CD4-positive, alpha-beta T cell treated with Interleukin-15 for 1 hour (primary cell): ENCODE measurements around the gene PRKG1.
"Not testable (repeated sequence)": the region's sequence is repeated elsewhere in the genome, so short reads cannot be mapped to it uniquely, and the experiment has no call there.

ENCODE experiments used
- DNase-seq: peaks from one replicate; pipeline ENCODE4 v3.0.0-alpha.2; 2020

The PRKG1 gene

DNA sequence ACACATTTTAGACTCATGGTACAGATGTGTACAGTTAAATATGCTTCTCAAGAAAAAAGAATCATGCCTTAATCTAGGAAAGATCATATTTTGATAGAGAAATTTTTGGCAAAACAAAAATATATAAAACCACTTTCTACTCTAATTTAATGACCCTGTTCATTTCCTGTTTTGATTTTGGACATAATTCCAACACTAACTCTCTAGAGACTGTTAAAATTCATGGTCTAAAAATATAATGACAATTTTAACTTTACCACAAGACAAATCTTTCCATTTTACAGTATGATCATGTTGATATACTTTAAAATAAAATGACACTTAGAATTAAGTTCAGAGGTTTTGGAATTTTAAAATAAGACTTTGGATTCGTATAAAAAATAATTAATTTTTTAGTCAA is 45.2 kb downstream of the PRKG1 start:
- no peak for DNase-seq

DNA sequence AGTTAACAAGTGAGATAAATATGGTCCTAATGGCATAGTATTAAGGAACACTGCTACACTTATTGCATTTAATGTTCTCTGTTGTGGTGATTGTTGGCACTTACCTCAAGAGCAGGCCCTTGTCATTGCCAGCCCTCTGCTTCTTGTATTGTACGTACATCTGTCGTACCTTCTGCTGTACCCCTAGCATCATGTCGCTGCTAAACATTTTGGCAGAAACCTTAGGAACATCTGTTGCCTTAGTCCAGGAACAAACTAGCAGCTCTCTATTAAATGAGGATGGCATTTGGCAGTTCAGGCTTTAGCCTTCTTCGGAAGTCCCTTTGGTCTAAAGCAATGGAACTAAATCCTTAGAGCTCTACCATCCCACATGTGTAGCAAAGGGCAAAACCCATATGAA is 47.6 kb downstream of the PRKG1 start:
- no peak for DNase-seq

DNA sequence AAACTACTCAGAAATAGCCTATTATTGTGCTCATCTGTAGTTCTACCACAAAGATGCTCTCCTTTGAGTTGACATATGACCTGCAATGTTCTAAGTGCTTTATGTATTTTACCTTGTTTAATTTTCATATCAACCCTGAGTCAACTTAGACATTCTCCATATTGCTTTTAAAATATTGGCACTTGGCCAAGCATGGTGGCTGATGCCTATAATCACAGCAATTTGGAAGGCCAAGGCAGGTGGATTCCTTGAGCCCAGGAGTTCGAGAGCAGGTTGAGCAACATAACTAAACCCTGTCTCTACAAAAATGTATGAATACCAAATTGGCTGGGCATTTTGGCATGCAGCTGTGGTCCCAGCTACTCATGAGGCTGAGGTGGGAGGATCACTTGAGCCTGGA is 50.6 kb downstream of the PRKG1 start:
- no peak for DNase-seq

DNA sequence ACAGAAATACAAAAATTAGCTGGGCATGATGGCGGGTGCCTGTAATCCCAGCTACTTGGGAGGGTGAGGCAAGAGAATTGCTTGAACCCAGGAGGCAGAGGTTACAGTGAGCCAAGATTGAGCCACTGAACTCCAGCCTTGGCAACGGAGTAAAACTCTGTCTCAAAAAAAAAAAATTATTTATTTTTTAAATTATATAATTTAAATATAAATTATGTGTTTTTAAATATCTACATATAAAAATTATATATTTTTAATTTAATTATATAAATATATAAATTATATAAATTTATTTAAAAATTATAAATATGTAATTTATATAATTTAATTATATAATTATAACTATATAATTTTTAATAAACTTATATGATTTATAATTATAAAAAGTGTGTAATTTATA is 51.2 kb downstream of the PRKG1 start:
- no peak for DNase-seq

DNA sequence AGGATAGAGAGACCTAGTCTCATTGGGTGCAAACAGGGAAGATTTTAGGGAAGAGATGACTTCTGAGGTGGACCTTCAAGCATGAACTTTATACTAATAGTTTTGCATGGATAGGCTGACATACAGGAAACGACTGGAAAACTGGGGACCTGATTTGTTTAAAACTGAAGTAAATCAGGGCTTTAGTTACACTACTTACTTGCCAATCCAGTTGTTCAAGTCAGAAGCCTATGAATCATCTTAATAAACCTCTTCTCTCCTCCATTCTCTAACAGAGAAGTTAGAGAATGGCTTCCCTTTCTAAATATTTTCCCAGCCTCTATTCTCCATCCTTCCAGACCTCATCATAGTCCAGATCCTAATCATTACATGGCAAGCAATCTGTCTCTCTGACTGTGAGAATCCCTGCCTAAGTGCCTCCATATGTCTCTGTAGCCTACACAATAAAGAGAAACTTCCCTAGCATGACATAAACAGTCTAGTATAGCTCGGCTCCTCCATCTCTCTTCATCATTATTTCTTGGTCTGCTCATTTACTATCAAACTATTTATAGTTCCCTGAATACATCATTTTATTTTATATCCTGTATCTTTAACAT is 55.8 kb downstream of the PRKG1 start:
- DNase-seq, result no peak

DNA sequence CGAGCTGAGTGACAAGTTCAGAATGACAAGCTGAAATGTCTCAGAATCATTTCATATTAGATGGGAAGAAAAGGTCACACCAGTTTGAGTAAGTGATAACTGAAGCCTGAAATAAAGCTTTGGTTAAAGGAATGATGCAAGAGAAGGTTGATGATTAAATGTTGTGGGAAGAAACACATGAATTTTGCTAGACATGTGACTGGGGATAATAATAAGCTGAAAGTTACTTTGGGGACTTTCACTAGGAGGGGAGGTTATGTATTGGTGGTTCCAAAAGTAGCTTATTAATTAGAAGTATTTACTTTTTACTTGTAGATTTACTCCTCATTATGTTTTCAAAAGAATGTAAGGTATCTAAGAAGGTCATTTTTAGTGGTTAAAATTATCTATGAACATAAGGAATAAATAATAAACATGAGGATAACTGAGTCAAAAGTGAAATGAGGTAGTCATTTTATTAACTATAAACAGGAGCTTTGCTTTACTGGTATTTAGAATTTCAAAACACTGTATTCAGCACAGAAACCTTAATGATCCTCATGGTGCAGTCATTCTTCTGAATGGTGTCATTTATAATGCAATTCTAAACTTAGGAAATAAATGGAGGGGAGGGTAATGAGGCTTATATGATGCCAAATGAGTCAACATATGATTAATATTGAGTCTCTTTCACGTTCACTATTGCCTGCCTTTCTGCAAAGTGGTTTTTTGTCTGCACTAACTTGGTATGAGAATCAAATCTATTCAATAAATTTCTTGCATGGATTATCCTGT is 63.7 kb downstream of the PRKG1 start:
- no peak for DNase-seq

DNA sequence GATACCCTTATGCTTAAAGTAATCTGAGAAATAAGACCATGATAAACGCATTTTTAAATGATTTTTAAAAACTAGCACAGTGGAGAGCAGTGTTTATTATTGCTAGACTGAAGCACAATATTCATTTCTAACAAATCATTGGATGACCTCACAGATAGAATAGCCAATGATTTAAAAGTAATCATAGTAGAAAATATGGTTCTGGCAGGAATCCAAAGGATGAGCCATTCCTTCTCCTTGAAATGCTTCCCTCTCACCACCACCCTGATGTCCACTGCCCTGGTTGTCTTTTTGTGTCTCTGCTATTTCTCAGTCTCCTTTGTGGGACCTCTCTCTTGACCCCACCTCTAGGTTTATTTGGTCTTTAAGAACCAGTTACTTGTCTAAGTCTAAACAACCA is 64.9 kb downstream of the PRKG1 start:
- DNase-seq, result no peak

DNA sequence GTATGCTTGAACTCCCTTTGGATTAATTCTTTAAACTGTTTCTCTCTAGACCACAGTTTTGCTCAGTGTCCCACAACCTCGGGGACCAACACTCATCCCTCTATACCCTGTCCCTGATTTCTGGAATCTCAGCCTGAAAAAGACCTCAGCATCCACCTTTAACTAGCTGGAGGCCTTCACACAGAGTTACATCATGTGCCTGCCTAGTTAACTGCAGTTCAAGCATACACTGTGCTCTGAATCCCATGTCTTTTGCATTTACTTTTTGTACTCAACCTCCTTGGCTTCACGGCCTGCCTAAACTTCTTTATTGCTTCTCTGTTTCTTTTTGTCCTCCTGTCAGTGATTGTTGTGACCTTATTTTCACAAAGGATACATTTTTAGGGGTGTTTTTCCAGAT is 66.7 kb downstream of the PRKG1 start:
- no peak for DNase-seq

DNA sequence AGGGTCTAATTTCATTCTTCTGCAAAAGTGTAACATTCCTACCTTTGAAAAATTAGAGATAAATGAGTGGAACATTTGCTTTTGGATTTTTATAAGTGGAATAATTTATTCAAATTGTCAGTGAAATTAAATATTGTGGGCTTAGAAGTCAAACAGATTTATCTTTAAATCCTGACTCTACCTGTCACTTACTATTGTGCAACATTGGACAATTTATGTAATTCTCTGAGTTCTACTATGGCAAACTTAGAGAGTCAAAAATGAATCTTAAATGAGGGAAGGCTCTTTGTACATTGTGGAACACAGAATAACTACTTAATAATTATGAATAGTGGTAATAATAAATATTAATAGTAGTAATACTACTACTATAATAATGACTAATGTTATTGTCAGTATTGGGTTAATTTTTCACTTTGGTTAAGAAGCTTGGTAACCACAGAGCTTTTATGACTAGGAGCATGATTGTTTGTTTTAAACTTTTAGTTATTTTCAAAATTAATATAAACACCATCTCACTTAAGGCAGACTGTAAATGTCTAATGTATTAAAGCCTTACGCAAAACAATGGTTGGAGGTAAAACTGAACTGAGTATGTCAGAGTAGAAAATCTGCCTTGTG is 70.0 kb downstream of the PRKG1 start:
- DNase-seq, result no peak

DNA sequence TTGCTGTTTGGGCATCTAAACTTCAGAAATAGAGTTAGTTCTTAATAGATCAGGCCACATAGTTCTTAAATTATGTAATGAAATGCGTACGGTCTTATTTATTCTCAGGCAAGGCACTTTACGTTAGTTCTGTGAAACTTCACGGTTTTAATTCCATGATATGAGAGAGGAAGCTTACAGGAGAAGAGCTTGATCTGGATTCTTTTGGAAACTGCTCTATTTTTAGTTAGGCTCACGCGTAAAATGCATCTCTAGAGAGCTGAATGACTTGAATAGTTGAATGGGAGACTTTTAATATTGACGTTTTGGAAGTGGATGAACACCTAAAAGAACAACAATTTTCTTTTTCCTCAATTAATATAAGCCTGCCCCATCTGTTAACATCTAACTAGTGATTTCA is 71.1 kb downstream of the PRKG1 start:
- DNase-seq, result no peak

DNA sequence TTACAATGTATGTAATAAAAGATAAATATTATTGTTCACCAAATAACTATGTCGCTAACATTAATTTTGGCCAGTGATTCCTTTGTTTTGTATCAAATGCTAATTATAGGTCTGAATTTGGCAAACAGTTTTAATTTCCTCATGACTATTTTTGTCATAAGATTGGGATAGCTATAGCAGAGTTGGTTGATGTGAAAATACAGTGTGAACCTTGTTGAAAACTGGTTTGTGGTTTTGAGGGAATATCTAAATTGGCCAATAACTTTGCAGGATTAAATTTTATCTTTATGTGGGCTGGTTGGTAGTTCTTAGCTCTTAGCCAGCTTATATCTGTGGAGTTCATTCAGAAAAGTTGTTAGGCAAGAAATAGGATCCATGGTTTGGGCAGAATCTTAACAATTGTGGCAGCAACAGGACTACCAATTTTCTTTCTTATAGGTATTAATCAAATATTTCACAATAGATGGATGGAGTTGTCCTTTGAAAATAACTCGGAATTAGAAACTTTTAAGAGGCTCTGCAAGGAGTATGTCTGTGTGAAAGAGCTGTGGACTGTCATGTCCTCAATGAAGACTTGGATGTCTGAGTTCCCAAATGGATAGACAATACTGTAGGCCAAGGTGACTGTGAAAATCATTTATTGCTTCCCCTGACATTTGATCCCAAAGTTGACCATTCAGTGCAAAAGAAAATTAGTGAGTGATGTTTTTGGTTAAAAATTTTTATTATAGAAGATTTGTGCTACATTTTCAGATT is 73.5 kb downstream of the PRKG1 start:
- DNase-seq, result no peak

DNA sequence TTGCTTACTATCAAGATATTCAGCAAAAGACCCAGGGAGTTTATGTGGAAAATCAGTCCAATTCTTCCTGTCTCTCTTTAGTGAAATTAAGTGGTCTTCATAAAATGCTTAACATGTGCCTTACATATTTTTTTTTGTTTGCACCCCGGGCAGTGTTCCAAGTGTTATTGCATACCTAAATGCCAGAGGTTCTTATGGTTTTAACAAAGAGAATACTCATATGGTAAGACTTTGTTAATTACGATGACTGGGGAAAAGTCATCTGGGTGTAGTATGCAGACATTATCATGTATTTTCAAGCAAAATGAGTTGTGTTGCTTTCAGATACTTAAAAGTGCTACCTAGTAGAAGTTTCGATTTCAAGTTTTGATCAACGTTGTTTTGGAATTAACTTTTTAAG is 82.6 kb downstream of the PRKG1 start:
- no peak for DNase-seq

DNA sequence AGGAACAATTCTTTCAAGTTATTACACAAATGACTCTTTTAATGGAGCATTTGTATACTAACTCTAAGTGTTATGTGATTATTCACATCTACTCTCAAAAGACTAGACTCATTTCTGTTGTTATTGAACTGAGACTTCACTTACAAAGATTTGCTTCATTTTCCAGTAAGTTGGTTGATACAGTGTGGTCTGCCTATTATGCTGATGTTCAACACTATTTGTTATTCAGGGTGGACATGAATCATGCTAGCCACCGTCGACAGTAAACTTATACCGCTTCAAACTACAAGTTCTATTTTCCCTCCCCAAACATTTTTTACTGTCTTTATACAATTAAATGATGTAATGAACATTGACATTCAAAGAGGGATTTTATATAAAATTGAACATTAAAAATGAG is 84.5 kb downstream of the PRKG1 start:
- no peak for DNase-seq

DNA sequence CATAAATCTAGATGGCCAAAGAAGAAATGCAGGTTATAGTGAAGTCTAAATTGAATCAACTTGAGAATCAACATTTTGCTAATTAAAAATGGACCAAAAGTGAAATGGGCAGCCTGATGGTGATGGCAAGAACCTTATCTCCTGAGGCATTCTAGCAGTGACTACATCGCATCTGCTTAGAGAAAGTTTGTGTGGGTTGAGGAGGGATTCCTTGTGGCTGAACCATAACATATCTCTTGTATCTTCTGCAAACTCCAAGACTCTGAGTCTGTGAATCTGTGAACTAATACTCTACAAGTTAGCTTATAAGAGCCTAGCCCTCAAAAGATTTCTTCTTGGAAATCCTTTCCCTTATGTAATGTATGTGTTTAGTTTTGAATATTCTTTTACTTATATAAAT is 85.6 kb downstream of the PRKG1 start:
- DNase-seq, result no peak

DNA sequence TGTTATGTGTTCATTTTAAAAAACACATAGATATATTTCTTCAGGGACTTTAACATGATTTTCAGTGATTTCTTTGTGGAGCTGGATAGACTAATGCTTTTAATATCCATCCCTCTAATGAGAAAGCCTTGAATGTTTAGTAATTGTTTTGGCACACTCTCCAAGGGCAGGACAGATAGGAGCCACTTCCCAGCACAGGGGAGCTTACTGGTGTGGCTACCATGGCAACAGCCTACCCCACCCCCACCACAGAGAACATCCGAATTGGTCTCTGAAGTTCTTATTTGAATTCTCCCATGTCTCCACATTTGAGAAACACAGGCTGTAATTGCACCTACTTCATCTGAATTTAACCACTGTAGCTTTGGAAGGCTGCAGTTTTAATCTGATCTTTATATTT is 87.7 kb downstream of the PRKG1 start:
- DNase-seq, result no peak

DNA sequence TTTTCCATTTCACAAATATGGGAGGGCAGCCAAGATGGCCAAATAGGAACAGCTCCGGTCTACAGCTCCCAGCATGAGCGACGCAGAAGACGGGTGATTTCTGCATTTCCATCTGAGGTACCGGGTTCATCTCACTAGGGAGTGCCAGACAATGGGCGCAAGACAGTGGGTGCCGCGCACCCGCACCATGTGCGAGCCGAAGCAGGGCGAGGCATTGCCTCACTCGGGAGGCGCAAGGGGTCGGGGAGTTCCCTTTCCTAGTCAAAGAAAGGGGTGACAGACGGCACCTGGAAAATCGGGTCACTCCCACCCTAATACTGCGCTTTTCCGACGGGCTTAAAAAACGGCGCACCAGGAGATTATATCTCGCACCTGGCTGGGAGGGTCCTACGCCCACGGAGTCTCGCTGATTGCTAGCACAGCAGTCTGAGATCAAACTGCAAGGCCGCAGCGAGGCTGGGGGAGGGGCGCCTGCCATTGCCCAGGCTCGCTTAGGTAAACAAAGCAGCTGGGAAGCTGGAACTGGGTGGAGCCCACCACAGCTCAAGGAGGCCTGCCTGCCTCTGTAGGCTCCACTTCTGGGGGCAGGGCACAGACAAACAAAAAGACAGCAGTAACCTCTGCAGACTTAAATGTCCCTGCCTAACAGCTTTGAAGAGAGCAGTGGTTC is 89.2 kb downstream of the PRKG1 start:
- not testable (repeated sequence) for DNase-seq

DNA sequence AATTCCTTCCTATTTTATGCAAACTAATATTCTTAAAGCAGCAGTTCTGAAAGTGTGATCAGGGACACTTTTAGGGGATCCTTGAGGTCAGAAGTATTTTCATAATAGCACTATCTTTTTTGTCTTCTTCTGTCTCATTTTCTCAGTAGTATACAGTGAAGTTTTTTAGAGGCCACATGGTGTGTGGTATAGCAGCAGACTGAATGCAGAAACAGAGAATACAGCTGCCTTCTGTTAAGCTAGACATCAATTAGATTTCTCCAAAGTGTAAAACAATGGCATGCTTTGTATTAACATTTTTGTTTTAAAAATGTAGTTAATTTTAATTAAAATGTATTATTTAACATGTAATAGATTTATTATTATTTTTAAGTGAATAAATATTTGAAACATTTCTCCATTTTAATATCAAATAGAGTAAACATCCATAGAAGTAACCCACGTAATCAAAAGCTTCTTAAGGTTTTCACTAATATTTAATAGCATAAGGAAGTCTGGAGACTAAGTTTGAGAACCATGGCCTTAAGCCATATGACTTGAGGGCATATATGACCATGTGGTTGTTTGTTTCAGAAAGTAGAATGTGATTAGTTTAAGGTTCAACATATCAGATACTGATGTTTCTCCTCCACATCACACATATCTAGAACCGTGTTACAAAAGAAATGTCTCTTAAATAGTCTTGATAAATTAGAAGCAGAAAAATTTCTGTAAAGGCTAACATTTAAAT is 94.0 kb downstream of the PRKG1 start:
- DNase-seq, result no peak

DNA sequence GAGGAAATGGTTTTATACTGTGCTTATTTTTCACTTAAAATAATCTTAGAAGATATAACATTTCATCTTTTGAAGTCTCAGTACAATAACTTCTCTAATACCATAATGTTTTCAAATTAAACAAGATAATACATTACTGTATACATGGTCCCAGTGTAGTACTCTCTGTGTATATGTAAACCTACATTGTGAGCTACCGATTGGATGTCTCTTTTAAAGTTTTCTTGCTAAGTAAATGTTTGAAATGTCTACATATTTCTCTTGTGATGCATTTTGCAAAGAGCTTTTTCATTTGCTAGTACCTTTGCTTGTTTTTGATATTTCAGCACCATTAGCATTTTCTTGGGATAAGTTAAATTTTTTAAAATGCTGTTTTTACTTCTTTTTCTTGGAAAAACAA is 94.8 kb downstream of the PRKG1 start:
- no peak for DNase-seq

DNA sequence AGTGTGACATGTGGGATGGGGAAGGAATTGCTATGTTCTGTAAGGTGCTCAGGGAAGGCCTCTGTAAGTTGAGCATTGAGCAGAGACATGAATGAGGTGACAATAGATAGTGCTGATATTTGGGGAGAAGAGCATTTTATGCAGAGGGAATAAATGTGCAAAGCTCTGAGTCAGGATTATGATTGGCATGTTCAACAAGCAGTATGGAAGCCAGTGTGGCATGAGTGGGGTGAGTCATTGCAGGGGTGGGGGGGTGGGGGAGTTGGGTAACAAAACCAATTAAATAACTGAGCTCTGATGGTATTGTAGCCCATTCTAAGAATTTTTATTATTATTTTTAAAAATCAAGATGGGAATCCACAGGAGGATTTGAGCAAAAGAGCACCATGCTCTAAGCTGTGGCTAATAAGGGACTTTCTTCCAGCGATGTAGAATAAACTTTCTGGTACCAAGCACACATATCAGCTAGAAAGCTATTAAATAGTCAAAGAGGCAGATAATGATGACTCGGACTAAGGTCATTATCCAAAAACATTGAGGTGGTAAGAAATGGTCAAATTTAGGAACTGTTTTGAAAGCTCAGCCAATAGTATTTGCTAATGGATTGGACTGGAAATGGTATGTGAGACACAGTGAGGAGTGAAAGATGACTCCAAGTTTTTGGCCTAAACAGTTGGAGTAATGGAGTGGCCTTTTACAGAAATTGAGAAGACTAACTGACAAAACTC is 96.4 kb downstream of the PRKG1 start:
- DNase-seq, result no peak

DNA sequence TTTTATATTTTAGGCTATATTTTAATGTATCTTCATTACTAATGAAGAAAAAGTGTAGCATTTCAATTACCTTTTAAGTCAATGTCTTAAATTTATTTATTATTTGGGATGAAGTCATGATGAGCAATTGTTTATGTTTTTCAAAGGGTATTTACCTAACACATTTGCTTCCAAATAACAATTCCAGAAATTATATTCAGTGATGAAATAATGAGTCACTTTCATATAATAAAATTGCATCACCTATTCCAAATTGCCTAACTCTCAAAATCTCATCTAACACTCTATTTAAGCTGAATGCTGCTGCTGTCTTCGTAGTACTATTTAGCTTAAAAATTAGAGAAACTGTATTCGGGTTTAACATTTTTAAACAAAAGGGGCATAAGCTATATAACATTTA is 97.7 kb downstream of the PRKG1 start:
- no peak for DNase-seq

DNA sequence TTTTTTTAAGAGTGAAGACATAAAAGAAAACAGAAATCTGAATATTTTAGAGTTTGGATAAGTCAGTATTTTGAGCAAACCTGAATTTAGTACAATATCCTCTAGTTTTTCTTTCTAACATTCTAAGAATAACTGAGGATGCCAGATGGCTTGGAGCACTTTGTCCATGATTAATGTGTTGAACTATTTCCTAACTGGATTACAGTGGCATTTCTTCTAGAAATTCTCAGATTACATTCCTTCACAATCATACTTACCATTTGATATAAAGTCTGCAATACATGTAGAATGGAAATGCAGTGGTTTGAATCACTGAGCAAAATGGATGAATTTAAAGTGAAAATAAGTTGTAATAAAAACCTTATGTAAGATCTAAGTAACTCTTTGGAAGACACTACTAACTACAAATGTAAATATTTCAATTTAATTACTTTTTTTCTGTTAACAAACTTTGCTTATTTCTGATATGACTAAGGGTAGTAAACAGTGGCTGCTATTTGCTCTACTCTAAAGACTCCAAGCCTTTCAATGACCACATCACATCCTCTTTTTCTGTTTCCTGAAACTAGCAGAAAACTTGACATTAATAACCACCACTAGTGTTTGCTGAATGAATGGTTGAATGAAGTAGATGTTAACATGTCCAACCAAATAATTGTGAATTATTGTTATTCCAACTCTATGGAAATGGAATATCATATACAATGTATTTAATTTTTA is 102.8 kb downstream of the PRKG1 start:
- DNase-seq, result no peak
